Transverse colon (tissue), 4 donors: ENCODE data around the gene C9orf78. TPM values are rescaled to one million over a fixed set of nuclear protein-coding genes. Genes with fewer than 3 reads are reported as not detected.

Experiments
- DNase-seq: peaks from one replicate; pipeline ENCODE4 v3.0.0-alpha.2; 2019
- H3K27ac ChIP-seq, 4 donors: fragments of 200-600 bp; sonication (generic); 2 replicates each; pipeline ENCODE4 v1.5.1; 2016 to 2018; ENCODE audit warnings: inconsistent platforms in 4 of 4
- H3K27me3 ChIP-seq: fragments of 200-600 bp; sonication (generic); 2 replicates; pipeline ENCODE4 v1.5.1; 2017; ENCODE audit warnings: inconsistent platforms
- H3K36me3 ChIP-seq, 4 donors: fragments of 200-600 bp; sonication (generic); 2 replicates each; pipeline ENCODE4 v1.5.1; 2017 to 2019; ENCODE audit warnings: inconsistent platforms in 4 of 4
- H3K4me1 ChIP-seq, 4 donors: fragments of 200-600 bp; sonication (generic); 2 replicates each; pipeline ENCODE4 v1.5.1; 2017 to 2020; ENCODE audit warnings: inconsistent platforms in 4 of 4
- H3K4me3 ChIP-seq, 4 donors: fragments of 200-600 bp; sonication (generic); 1 replicate in 1 of 4; 2 replicates in 3 of 4; pipeline versions ENCODE4 v1.5.1 to v1.6.1; 2017 to 2019; ENCODE audit warnings: inconsistent platforms in 4 of 4
- H3K9me3 ChIP-seq, 2 donors: fragments of 200-600 bp; sonication (generic); 2 replicates each; pipeline ENCODE4 v1.5.1; 2017 to 2019; ENCODE audit warnings: inconsistent platforms in 2 of 2
- CTCF ChIP-seq, 5 experiments: fragments of 200-600 bp in 3 of 5; fragments of 450-650 bp in 2 of 5; sonication (generic) in 3 of 5; IDR thresholded peaks; 1 replicate in 2 of 5; 2 replicates in 3 of 5; pipeline ENCODE4 v1.5.1; 2016 to 2017; ENCODE audit warnings: antibody characterized with exemption in 5 of 5, inconsistent platforms in 3 of 5, mild to moderate bottlenecking in 2 of 5, moderate library complexity in 1 of 5
- EP300 ChIP-seq: sonication (generic); formaldehyde crosslinking; IDR thresholded peaks from one replicate; pipeline ENCODE4 v1.6.1; 2017; ENCODE audit warnings: antibody characterized with exemption, low read depth
- POLR2A ChIP-seq: fragments of 450-650 bp; IDR thresholded peaks from one replicate; pipeline ENCODE4 v1.6.1; 2016; ENCODE audit warnings: antibody characterized with exemption, mild to moderate bottlenecking, moderate library complexity
- POLR2AphosphoS5 ChIP-seq, 3 donors: sonication (generic); formaldehyde crosslinking; IDR thresholded peaks; one replicate each; pipeline ENCODE4 v1.6.1; 2016; ENCODE audit warnings: antibody characterized with exemption in 3 of 3
- WGBS, 2 donors: methylation state at CpG; one replicate each; pipeline ENCODE4 v1.1.5; 2018; ENCODE audit warnings: low coverage in 1 of 2; 5-methylcytosine and 5-hydroxymethylcytosine counted together
- in situ Hi-C, 4 donors: fragments of 200-750 bp; cut with MboI; loops; one replicate each; pipeline versions ENCODE4 v1.15.0 to v1.15.1; 2017; ENCODE audit warnings: low sequenced_read_pairs in 3 of 4, low pct_ligation_motif_present in 1 of 4, low pct_unique_long_range_greater_than_20kb in 1 of 4
- intact Hi-C: fragments of 100-400 bp; cut with DNase I; formaldehyde crosslinking; loops from one replicate; pipeline ENCODE4 v1.15.1; 2023; ENCODE audit warnings: low total_unique reads
- total RNA-seq, 4 donors: library from RNA; depleted of rRNA; stranded (reverse); fragments of >200 nt; gene quantifications; one replicate each; pipeline ENCODE4 v1.1.0, GENCODE V29; 2016

The C9orf78 gene
- total RNA-seq, 4 donors from 2014 or later: 43.6 to 263 (median 47.7) TPM

DNA sequence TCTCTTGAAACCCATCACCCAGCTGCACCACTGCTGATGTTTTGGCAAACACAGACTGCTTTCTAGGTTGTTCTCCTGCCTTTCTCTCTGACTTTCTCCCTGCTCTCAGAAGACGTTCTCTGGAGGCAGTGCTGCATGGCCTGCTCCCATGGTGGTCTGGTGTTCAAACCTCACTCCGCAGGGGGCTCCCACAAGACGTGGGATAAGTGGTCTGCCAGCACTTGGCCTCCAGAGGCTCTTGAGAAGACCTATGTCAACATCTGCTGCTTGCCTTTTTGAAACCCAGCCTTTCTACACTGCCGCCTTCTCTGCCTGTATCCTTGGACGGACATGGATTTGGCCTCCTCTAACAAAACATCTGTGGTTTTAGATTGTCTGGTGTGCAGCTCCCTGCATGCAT lies 16.7 kb upstream of the C9orf78 start:
- Histone ChIP-seq H3K4me1 (no peaks in the 10 kb centered on the region), H3K4me3 (no peak overlapping the region), H3K27me3 (no peaks in the 10 kb centered on the region), H3K36me3 (peaks cover 0 to 22% (median 0%) of the 10 kb centered on the region in 4 donors), H3K27ac (no peak overlapping the region), H3K9me3 (no peaks in the 10 kb centered on the region)
- WGBS, 2 donors: 80 to 86% methylated on average over 2 to 5 of the region's 5 CpGs
- TF ChIP-seq EP300: no peak
- TF ChIP-seq CTCF (IDR thresholded peaks at IDR 0.05): no peak
- no peak for TF ChIP-seq POLR2AphosphoS5 (IDR thresholded peaks at IDR 0.05)
- TF ChIP-seq POLR2A: no peak
- intact Hi-C loops: no loop called here
- no peak for DNase-seq
- in situ Hi-C loops: no loop called here

- 83 to 86% methylated on average over 5 to 6 of the region's 6 CpGs for WGBS, 2 donors
- TF ChIP-seq POLR2AphosphoS5 (IDR thresholded peaks at IDR 0.05) (no peak), POLR2A (no peak), CTCF (IDR thresholded peaks at IDR 0.05) (no peak), EP300 (no peak)
- no peaks in the 10 kb centered on the region for H3K27me3 ChIP-seq
- no peak overlapping the region for H3K4me3 ChIP-seq
- H3K9me3 ChIP-seq: no peaks in the 10 kb centered on the region
- no peaks in the 10 kb centered on the region for H3K4me1 ChIP-seq
- no peak for DNase-seq
- intact Hi-C loops: no loop called here
- H3K36me3 ChIP-seq: peaks cover 0 to 22% (median 0%) of the 10 kb centered on the region in 4 donors
- H3K27ac ChIP-seq: peak overlapping the region in 3 of 4 donors; percentile 2 to 27 (median 18)
- in situ Hi-C loops: no loop called here
These were observed 15.9 kb upstream of the C9orf78 start for GRCh38 chr9:129850821-129851550.

DNA sequence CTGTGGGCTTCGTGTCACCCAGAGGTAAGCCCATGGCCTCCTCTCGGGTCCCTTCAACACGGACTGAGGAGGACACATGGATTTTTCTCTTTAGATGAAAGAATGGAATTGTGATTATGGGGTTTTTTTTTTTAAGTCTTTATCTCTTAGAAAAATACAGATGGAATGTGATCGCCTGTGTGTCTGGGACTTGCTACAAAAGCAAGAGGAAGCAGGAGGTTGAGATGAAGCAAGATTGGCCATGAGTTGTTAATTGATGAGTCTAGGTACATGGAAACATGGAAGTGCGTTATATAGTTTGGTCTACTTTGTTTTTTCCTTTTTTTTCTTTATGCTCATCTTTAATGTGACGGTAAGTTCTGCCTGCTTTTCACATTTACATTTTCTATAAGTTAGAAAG lies 14.8 kb upstream of the C9orf78 start:
- Histone ChIP-seq H3K27me3 (no peaks in the 10 kb centered on the region), H3K9me3 (no peaks in the 10 kb centered on the region), H3K4me1 (no peaks in the 10 kb centered on the region), H3K27ac (peak overlapping the region in 2 of 4 donors; percentile 2 to 27), H3K36me3 (peaks cover 0 to 22% (median 0%) of the 10 kb centered on the region in 4 donors), H3K4me3 (no peak overlapping the region)
- intact Hi-C loops (no loop called here), in situ Hi-C loops (no loop called here)
- TF ChIP-seq POLR2AphosphoS5 (IDR thresholded peaks at IDR 0.05) (no peak), EP300 (no peak), CTCF (IDR thresholded peaks at IDR 0.05) (no peak), POLR2A (no peak)
- DNase-seq: no peak
- 91 to 100% methylated on average over 3 to 6 of the region's 6 CpGs for WGBS, 2 donors

DNA sequence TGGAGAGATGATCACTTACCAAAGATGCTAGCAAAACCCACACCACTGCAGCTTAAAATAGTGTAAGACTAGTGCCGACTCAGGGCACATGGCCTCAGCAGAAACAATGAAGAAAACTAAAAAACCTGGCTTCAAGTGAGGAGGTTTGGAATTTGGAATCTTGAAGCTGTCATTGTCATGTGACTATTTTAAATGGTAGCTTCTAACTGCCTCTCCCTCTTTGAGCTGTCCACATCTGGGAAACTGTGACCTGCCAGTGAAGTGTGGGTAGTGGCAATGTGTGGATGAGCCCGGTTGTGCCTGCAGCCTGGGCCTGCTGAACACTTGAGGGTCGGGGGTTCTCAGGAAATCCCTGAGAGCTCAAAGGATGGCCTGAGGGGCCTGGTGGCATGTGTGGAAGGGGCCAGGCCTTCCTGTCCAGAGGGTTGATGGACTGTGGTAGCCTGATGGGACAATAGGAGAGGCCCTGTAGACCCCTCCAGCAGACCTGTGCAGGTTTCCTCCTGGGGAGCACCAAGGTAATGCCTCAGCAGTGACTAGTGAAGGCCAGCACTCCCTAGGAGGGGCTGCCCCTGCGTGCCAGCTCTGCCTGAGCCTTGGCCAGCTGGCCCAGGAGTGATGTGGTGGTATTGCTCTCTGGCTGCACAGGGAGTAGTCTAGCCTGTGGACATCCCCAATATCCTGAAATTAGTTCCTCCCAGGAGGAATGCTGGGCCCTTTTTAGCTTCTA lies 13.8 kb upstream of the C9orf78 start:
- H3K4me3 ChIP-seq: no peak overlapping the region
- H3K27ac ChIP-seq: no peak overlapping the region
- TF ChIP-seq EP300 (no peak), POLR2A (no peak), POLR2AphosphoS5 (IDR thresholded peaks at IDR 0.05) (no peak), CTCF (IDR thresholded peaks at IDR 0.05) (no peak)
- peaks cover 0 to 22% (median 0%) of the 10 kb centered on the region in 4 donors for H3K36me3 ChIP-seq
- 85% methylated on average over 3 of the region's 4 CpGs; no CpG with 5 or more reads in 1 of the 2 donors for WGBS, 2 donors
- no peaks in the 10 kb centered on the region for H3K9me3 ChIP-seq
- H3K4me1 ChIP-seq: no peaks in the 10 kb centered on the region
- DNase-seq: no peak
- H3K27me3 ChIP-seq: no peaks in the 10 kb centered on the region
- intact Hi-C loops: no loop called here
- in situ Hi-C loops: no loop called here
